GM21526 (cell line): Measurements from ENCODE around the gene URB2.
"Not testable (repeated sequence)": the region's sequence is repeated elsewhere in the genome, so short reads cannot be mapped to it uniquely, and the experiment has no call there.

Experiments used
- ATAC-seq: cut with Tn5 transposase; IDR thresholded peaks from one replicate; pipeline ENCODE4 v1.9.1; 2021; ENCODE audit warnings: moderate library complexity; ENCODE audit not compliant: unreplicated experiment, low FRiP score

URB2 gene

DNA sequence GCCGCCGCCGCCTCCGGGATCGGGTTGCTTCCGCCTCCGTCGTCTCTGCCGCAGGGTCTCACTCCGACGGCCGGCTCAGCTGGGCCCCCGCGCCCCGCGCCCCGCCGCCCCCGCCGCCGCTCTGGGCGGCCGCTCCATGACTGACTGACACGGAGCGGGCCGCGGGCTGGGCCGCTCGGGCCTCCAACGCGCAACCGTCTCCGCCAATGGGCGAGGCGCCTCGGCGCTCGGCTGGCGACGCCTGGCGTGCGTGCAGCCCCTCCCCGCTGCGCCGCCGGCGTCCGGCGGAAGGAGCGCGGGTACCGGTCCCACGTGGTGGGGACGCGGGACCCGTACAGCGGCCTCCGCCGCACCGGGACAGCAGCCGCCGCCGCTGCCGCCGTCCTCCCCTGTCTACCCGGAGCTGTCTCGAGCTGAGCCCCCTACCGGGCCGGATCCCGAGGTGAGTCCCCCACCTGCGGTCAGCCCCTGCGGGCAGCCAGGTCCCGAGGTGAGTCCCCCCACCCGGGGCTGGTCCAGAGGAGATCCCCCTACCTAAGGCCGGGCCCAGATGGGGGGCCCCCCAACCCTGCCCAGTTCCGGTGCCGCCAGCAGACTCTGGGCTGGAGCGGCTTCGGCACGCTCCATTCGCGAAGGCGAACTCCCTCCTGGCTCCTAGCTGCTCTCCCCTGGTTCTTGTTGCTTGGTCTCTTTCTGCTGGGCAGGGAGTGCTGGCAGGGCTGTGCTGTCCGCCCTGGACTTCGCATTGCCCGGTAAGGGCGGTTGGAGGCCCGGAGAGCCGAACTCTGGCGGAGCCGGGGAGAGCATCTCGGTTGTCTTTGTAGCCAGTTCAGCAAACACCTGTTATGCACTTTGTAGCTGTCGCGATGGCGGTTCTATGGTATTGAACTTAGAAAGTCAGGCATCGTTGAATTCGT is at the start of gene URB2, which contains the start of gene TAF5L:
Gene URB2, plus strand, starts transcription at position 333 of the 917 bp plus-strand sequence. CDS start 1,387 bp downstream, outside the sequence.
Gene TAF5L, minus strand, starts transcription at position 208 of the 917 bp plus-strand sequence. CDS start 11,640 bp downstream, outside the sequence.
- ATAC-seq: peak; percentile 87

DNA sequence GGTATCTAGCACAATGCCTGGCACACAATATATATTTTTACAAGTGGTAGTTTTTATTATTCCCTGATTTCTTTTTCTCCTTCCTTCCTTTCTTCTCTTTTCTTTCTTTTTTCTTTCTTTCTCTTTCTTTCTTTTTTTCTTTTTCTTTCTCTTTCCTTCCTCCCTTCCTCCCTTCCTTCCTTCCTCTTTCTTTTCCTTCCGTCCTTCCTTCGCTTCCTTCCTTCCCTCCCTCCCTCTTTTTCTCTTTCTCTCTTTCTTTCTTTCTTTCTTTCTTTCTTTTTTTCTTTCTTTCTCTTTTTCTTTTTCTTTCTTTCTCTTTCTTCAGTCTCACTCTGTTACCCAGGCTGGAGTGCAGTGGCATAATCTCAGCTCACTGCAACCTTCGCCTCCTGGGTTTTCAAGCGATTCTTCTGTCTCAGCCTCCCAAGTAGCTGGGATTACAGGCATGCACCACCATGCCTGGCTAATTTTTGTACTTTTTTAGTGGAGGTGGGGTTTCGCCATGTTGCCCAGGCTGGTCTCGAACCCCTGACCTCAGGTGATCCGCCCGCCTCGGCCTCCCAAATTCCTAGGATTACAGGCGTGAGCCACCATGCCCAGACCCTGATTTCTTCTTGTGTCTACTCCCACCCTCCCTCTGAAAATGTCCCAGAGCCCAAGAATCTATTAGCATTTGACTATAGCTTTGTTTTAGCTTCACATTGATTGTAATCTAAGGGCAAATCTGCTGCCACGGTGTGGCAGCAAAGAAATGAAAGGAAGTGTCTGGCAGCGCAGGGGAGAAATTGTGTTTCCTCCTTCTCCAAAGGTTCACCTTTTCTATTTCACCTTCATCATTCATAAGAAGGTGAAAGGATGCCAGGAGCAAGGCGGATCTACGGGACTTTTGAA is 47.6 kb upstream of the URB2 start:
- ATAC-seq: peak; percentile 19

DNA sequence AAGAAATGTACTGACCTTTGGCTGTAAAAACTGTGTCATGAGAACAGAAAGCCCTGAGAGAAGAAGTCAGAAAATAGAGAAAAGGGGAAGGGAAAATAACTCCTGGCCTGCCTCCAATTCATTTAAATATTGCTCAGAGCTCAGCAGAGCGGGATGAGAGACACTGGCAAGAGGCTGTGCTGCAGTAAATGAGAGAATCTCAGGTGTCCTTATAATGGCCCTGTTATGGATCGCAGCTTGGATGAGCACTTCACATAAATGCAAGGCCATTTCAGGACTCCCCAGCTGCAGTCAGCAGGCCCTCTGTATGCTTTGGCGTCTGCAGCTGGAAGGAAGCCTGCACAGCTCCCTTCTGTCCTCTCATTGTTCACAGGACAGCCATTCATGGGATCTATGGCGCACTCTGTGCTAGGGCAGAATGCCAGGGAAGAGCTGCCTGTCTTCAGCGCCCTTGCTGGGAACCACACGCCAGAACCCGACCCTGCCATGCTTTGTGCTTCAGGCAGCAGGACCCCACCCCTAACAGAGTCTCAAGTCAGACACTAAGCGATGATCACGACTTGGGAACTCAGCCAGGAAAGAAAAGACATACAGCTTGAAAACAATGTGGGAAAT is 46.9 kb upstream of the URB2 start:
- peak; percentile 85 for ATAC-seq

DNA sequence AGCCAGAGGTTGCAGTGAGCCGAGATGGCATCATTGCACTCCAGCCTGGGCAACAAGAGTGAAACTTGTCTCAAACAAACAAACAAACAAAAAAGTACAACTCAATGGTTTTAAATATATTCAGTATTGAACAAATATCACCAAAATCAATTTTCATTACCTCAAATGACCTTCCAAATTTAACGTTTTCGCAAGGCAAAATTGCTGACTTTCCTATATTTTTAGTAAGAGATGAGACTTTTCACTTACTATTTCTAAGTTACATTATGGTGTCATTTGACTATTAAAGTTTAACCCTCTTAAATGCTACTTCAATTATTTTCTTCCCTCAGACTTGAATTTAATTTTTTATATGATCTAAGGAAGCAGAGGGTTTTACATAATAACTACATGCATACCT is 44.6 kb upstream of the URB2 start:
- ATAC-seq: no peak

DNA sequence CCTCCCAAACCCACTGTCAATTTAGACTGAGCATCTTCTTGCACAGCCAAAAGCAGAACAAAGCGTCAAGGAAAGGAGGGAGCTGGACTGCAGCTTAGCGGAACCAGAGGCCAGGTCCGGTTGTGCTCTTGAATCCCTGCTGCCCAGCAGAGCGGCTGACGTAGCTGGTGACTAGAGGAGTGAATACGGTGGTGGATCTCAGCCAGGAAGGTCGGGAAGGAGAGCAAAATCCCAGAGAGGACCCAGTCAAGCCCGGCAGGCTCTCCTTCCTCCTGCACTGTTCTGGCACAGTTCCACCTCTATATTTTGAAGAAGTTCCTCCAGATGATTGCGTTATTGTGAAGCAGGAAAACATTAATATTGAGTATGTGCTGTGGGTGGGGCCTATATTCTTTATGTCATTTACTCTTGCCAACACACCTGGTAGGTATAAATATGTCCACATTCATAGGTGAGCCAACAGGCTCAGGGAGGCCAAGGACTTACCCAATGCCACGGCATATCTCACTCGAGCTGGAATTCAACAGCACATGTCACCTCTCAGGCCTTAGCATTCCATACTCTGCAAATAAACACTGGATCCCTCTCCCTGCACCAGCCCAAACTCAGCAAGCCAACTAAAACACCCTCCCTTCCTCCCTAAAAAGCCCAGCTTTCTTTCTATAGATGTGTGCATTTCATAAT is 43.9 kb upstream of the URB2 start:
- no peak for ATAC-seq

DNA sequence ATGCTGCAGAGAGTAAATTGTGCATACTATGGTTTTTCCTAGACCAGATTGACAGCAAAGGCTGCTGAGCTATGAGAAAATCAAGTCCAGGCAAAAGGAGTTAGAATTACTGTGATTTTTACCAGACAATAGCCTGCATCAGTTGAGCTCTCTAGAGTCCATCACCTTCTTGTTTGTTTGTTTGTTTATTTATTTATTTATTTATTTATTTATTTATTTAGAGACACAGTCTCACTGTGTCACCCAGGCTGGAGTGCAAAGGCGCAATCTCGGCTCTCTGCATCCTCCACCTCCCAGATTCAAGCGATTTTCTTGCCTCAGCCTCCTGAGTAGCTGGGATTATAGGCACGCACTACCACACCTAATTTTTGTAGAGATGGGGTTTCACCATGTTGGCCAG is 43.3 kb upstream of the URB2 start:
- no peak for ATAC-seq

DNA sequence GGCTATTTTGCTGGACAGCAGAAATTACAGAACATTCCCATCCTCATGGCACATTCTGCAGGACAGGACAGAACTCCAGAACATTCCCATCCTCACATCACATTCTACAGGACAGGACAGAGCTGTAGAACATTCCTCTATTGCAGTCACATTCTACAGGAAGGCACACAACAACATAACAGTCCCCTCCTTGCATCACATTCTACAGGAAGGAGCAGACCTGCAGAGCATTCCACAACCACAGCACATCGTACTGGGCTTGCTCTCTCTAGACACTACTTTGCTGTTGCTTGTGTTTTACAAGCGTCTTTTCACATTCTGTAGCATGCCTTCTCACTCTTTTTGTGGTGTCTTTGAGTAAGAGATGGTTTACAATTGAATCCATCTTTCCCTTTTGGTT is 40.7 kb upstream of the URB2 start:
- no peak for ATAC-seq

DNA sequence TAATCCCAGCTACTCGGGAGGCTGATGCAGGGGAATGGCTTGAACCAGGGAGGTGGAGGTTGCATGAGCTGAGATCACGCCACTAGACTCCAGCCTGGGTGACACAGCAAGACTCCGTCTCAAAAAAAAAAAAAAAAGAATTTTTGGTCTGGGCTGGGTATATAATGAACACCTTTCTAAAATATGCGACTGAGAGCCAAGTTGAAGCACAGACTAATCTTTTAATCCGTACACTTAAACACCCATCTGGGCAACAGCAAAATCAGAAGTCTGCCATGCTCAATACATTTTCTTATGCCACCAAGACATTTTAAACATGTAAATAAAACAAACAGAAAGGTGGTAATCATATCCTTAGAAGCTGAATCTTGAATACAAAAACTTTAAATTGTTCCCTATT is 35.9 kb upstream of the URB2 start:
- no peak for ATAC-seq

DNA sequence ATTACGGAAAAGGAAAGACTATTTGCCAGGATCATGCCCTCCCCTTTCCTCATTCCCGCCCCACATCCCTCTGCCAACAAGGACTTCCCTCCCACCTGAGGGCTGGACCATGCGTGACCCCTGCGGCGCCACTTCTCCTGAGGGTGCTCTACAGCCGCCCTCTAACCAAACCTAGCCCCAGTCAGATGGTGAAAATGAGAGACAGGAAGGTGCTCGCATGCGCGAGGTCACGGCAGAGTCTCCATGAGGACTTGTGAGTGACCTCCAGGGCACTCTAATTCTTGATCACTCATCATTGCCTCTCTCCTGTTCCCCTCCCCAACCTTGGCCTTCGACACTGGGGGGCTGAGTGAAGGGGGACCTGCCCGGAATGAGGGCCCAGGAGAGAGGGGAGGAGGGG is 32.2 kb upstream of the URB2 start:
- no peak for ATAC-seq

DNA sequence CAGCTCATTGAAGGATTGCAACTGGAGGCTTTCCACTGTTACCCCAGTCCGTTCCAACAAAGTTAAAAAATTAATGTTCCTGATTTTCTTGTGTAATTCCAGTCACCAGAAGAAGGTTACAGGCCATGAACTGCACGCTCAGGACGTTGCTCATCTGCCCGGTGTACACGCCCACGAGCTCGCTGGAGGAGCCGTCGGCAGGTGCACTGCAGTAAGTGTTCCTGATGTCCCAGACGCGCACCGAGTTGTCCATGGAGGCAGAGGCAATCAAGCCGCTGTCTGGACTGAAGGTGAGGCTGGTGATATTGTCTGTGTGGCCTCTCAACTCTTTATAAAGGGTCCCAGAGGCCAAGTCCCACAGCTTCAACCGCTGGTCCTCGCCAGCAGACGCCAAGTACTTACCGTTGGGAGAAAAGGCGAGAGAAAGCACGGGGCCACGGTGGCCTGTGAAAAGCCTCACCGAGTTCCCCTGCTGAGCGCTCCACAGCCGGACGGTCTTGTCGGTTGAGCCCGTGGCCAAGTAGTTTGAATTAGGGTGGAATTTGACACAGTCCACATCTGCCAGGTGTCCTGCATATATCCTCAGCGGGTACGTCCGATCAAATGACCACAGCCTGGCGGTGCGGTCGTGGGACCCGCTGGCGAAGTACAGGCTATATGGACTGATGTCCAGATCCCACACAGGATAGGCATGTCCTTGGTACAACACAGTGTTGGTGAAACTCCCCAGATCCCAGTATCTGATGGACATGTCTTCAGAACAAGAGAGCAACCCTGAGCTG is 31.6 kb upstream of the URB2 start:
- no peak for ATAC-seq

DNA sequence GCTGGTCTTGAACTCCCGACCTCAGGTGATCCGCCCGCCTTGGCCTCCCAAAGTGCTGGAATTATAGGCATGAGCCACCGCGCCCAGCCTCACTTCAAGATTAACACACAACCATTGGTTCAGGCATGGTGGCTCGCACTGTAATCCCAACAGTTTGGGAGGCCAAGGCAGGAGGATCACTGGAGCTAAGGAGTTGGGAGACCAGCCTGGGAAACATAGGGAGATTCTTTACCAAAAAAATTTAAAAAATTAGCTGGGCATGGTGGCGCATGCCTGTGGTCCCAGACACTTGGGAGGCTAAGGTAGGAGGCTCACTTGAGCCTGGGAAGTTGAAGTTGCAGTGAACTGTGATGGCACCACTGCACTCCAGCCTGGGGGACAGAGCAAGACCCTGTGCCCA is 30.2 kb upstream of the URB2 start:
- ATAC-seq: not testable (repeated sequence)

DNA sequence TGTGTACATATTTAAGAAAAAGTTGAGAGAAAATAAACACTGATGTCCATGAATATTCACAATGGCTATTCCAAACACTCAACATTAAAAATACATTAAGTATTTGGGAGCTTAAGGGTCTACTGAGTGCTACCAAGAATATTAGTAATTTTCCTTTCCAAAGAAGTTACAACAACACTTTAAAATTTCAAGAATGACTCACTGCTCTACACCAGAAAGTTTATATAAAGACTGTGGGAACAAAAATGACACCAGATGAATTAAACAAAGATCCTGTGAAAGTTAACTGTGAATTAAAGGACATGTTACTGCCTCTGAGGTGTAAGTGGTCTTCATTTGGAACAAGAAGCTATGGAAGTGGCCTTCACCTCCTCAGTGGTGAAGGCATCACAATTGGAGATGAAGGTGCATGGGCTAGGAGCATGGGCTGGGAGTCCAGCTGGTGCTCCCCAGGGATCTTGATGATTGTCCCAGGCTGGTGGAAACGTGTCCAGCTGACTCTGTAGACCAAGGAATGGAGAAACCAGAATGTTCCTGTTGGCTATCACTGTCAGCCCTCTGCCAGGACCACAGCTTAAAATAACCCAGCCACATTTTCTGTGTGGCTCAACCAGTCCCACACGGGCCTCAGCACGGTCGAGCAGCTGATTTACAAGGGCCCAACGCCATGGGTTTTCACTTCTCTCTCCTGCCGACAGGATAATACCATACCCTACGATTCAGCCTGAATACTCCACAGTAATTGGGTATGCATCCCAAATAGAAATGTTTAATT is 28.9 kb upstream of the URB2 start:
- ATAC-seq: no peak

DNA sequence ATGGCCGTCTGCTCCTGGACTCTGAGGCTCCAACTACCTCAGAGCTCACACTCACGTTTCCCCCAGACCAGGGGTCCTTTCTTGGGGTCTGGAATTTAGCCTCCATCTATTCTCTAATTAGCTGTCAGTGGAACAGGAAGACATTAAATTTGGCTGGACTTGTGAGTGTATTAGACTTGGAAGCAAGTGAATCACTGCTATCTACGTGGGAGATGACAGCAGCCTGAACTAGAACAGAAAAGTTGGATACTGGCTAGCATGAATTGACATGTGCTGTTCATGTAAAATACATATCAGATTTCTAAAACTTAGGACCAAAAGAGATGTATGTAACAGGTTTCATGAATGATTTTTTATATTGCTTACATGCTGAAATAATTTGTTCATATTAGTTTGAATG is 28.2 kb upstream of the URB2 start:
- no peak for ATAC-seq

DNA sequence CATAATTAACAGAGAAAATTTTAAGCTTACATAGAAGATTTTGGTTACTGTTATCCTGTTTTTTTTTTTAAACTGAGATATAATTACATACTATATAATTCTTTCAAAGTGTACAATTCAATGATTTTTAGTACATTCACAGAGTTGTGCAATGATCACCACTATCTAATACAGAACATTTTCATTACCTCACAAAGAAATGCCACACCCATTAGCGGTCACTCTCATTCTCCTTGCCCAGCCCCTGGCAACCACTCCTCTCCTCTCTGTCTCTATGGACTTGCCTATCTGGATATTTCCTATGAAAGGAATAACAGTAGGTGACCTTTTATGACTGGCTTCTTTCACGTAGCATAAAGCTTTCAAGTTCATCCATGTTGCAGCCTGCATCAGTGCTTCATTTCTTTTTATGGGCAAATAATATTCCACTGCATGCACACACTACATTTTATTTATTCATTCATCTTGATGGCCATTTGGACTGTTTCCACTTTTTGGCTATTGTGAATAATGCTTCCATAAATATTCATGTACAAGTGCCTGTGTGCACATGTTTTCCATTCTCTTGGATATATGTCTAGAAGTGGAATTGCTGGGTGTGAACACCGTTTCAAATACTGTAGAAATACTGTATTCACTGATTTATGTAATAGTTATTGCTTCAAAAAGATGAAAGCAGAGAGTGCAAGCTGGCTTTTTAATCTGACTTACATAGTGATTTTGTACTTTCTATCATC is 26.7 kb upstream of the URB2 start:
- ATAC-seq: no peak

DNA sequence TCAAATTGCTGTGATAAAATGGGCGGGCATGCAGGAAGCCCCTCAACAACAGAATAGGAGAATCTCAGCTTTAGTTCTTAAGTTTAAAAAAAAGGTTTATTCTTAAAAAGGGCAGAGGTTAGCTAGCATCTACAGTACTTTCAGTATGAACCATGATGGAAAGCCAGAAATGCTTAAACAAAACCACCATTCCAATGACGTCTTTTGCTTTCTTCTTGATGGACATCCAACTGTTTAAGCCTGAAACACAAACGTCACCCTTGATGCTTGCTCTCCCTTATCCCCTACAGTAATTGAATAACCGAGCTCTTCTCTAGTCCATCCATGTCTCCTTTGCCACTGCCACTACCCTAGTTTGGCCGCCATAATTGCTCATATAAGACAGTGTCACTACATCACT is 25.8 kb upstream of the URB2 start:
- no peak for ATAC-seq

DNA sequence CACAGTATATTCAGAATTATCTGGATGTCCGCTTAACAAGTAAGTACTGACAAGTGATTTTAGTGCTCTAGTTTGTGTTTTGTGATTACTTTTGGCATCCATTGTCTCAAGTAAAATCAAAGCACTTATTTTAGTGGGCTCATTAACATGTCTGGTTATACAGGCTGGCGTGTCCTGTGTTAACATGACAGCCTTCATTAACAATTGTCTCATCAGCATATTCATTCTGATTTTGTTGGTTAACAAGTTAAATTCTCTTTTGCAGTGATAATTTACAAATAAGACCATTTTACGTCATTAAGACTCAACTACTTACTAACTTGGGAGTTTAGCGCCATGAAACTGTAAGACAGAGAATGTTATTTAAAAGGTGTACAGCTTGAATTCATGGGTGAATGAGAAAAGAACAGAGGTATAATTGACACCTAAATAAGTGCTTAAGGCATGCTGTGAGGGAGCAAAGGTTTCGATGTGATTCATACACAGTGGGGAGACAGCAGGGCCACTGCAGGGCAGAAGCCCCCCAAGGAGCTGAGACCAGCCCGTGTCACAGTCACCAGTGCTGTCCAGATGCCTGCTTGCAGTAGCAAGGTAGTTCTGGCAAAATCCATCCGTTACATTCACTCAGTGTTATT is 22.6 kb upstream of the URB2 start:
- no peak for ATAC-seq

DNA sequence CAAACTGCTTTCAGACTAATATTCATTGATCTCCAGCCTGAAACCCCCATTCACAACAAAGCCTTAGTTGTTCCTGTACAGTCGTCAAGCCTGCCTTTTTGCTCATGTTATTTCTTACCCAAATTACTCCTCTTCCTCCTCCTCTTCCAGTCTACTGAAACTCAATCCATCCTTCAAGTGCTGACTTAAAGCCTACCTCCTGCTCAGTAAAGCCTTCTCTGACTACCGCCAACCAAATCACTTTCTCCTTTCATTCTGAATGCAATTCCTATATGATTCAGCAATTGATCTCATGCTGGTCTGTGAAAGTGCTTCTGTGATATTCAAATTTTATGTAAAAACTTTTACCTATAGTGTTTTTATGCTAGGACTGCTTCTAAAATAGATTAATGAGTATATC is 18.7 kb upstream of the URB2 start:
- no peak for ATAC-seq

DNA sequence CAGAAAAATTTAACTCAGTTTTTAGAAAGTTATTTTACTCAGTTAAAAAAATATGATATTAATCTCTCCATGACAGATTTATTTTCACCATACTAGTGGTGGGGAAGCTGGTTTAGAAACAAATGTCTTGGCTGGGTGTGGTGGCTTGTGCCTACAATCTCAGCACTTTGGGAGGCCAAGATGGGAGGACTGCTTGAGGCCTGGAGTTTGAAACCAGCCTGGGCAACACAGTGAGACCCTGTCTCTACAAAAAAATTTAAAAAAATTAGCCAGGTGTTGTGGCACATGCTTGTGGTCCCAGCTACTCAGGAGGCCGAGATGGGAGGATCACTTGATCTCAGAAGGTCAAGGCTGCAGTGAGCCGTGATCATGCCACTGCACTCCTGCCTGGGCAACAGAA is 17.5 kb upstream of the URB2 start:
- no peak for ATAC-seq
